Activated CD4-positive, CD25-positive, alpha-beta regulatory T cell treated with anti-CD3 and anti-CD28 coated beads, Interleukin-2, amount 50 U/mL, for 16 hours (primary cell): Measurements from ENCODE around the gene IL16.
"Not testable (repeated sequence)": the region's sequence is repeated elsewhere in the genome, so short reads cannot be mapped to it uniquely, and the experiment has no call there.

Experiments
- DNase-seq: peaks from one replicate; pipeline ENCODE4 v3.0.0-alpha.2; 2020; ENCODE audit warnings: low read depth, low spot score

The IL16 gene

GRCh38 chr15:81196576-81197254 lies at the start of gene IL16:
Gene IL16, plus strand, starts transcription at chr15:81196879. Its CDS starts 28,521 bp downstream, at chr15:81225400.
- no peak for DNase-seq

GRCh38 chr15:81151389-81151788 lies 45.3 kb upstream of the IL16 start:
- DNase-seq, result no peak

- no peak for DNase-seq
Observed at GRCh38 chr15:81152339-81152738, 44.3 kb upstream of the IL16 start.

GRCh38 chr15:81152799-81153198 lies 43.9 kb upstream of the IL16 start:
- no peak for DNase-seq

DNA sequence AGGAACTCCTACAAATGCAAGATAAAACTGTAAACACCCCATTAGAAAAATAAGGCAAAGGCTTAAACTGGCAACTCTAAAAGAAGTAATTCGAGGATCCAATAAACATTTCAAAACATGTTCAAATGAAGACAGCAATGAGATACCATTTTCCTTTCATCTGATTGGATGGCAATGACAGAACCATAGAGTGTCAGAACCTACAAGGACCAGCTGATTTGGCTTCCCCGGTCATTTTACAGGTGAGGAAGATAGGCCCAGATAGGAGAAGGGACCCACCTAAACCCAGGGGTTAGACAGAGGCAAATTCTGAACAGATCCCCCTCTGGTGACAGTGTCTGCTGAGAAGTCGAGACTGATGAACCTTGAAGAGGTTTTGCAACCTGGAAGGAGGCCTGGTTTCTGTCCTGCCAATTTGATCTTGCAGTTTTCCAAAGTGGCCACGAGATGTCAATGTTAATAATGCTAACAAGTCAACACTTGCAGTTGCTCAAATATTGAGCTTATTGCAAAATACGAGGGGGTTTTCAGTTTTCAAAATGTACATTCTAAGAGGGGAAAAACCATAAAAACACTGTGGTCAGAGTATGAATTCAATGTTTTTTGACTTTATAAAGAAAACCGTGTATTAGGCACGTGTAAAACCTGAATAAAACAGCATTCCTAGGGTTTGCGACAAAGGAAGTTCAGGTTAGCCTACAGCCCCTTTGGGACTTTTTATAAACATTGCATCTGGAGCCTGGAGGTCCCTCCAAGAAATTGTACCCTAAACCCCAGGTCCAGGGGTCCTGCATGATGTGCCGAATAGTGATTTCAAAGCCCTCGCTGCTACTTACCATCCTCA lies 41.1 kb upstream of the IL16 start:
- DNase-seq, result no peak

- no peak for DNase-seq
Observed at GRCh38 chr15:81156324-81156723, 40.4 kb upstream of the IL16 start.

DNA sequence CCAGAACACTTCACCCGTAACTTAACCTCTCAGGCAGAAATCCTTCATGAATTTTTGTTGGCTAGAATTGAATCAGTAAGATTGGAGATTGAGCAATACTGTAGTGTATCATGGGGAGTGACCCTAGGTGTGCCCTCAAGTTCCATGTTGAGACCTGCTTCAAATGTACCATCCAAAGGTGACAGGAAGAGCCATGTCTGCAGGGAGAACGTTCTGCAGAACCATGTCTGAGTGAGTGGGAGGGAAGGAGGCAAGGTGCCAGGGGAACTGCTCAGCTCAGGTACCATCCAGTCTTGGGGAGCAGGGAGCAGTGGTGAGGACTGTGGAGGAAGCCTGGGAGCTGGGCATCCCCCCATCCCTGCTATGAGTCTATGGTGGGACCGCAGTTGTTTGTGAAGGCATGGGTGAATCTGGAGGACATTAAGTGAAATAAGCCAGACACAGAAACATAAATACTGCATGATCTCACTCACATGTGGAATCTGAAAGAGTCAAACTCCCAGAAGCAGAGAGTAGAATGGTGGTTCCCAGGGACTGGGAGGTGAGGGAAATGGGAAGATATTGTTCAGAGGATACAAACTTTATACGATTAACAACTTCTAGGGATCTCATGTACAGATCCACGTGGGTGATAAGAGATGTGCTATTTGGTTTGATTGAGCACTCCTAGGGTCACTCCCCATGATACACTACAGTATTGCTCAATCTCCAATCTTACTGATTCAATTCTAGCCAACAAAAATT lies 39.3 kb upstream of the IL16 start:
- DNase-seq, result no peak

GRCh38 chr15:81157939-81158223 lies 38.8 kb upstream of the IL16 start:
- no peak for DNase-seq

GRCh38 chr15:81158561-81158960 lies 38.1 kb upstream of the IL16 start:
- not testable (repeated sequence) for DNase-seq

DNA sequence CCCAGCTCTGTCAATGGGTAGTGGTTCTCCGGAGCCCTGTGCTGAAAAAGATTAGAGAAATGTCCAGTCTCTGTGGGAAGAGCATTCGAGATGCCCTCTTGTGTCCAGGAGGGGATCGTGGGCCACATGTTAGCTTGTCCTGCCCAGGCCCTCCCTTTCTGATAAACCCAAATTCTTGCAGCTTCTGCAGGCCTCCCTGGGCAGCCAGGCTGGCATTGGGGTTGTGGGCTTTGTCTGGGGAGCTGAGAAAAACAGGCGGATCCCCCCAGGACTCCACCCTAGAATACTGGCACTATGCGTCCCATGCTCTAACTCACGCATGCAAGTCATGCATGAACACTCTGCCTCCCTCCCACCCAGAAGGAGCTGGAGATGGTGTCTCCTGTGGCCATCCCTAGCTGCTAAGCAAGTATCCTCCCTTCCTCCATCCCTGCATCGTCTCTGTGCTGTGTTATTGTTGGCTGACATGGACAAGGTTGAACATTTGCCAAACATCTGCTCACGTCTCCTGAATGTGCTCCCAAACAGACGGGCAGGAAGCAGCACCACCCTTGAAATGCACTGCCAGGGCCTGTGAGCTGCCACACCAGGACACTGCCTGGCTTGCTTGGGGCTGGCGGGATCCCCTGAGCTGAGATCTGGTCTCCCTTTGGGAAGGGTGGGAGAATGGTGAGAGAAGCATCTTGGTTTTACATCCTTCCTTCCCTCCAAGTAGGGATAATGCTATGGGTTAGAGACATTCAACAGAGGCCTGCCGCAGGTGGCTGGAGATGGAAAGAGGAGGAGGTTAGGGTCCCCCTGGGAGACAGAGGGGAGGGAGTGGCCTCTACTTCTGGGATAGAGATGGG lies 36.1 kb upstream of the IL16 start:
- DNase-seq, result no peak

GRCh38 chr15:81161160-81161673 lies 35.5 kb upstream of the IL16 start:
- DNase-seq, result no peak

DNA sequence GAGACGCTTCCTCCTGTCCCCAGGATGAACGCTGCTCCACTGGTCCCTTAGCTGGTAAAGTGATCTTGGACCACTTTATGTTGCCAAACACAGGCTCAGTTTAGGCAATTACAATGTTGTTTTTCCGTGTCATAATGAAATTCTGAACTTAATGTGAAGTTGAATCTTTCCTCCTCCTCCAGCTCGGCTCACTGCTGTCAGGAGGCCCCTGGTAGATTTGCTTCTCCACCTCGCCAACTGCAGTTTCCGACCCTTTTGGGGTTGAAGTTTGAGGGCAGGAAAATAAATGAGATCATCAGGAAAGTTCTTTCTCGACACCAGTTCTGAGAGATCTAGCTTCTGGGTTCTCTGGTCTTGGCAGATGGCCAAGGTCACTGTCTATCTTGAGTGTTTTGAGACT lies 34.8 kb upstream of the IL16 start:
- no peak for DNase-seq

- DNase-seq, result no peak
Observed at GRCh38 chr15:81163961-81164800, 32.5 kb upstream of the IL16 start.

DNA sequence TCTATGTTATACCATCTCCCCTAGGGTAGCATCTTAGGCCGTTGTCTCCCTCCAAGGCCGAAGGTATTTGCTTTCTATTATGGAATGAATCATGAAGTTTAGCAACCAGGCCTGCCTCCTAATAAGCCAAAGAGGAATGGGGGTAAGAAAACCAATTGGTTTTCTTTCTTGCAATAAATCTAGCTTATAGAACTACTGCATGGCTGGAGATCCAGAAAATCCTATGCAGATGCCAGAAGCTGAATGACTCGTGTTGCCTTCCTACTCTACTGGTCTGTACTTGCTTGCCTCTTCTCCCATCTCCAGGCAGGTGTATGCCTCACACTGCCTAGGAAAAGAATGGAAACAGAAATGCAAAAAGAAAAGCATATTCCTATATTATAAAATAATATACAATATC lies 31.1 kb upstream of the IL16 start:
- no peak for DNase-seq

GRCh38 chr15:81166636-81167305 lies 29.9 kb upstream of the IL16 start:
- DNase-seq, result no peak

GRCh38 chr15:81168131-81168526 lies 28.6 kb upstream of the IL16 start:
- no peak for DNase-seq

DNA sequence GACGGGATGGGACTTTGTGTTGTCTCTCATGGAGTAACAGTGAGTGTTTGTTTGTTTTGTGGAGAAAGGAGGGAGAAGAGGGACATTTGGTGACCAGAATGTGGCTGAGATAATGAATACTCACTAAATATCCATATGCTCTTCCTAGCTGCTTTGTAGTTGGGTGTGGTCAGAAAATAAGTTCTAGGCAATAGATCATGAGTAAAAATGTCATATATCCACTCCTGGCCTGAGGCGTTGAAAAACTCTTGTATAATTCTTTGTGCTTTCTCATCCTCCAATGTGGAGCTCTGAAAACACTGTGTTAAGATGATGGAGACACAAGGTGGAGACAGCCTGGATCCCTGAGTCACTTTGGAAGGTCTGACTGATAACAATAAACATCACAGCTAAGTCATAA lies 28.0 kb upstream of the IL16 start:
- no peak for DNase-seq

- DNase-seq, result no peak
Observed at GRCh38 chr15:81170511-81170910, 26.2 kb upstream of the IL16 start.

- DNase-seq, result no peak
Observed at GRCh38 chr15:81171286-81171685, 25.4 kb upstream of the IL16 start.
